NCI-H2196 (cell line): ENCODE measurements around the gene ARPC1A.
"Not testable (repeated sequence)": the region's sequence is repeated elsewhere in the genome, so short reads cannot be mapped to it uniquely, and the experiment has no call there.

Experiments
- DNase-seq: peaks from one replicate; lab custom pipeline; 2025; ENCODE audit not compliant: unreplicated experiment; lab: John Stamatoyannopoulos, UW

ARPC1A gene

GRCh38 chr7:99325592-99326407, at the start of gene ARPC1A:
Gene ARPC1A (plus strand): TSS chr7:99325898. CDS start chr7:99333354, 7,456 bp downstream.
- DNase-seq, result peak; percentile 93

- no peak for DNase-seq
Observed at GRCh38 chr7:99278180-99278579, 47.5 kb upstream of the ARPC1A start.

GRCh38 chr7:99284165-99284564, 41.5 kb upstream of the ARPC1A start:
- DNase-seq, result not testable (repeated sequence)

- no peak for DNase-seq
Observed at GRCh38 chr7:99287779-99288534, 37.7 kb upstream of the ARPC1A start.

GRCh38 chr7:99289185-99289584, 36.5 kb upstream of the ARPC1A start:
- no peak for DNase-seq

- not testable (repeated sequence) for DNase-seq
Observed at GRCh38 chr7:99290148-99290547, 35.5 kb upstream of the ARPC1A start.

- no peak for DNase-seq
Observed at GRCh38 chr7:99290980-99291607, 34.6 kb upstream of the ARPC1A start.

- DNase-seq, result no peak
Observed at GRCh38 chr7:99292127-99292526, 33.6 kb upstream of the ARPC1A start.

GRCh38 chr7:99293167-99293566, 32.5 kb upstream of the ARPC1A start:
- no peak for DNase-seq

GRCh38 chr7:99293650-99294049, 32.0 kb upstream of the ARPC1A start:
- DNase-seq, result no peak

- no peak for DNase-seq
Observed at GRCh38 chr7:99296471-99296870, 29.2 kb upstream of the ARPC1A start.

- DNase-seq, result no peak
Observed at GRCh38 chr7:99301496-99301895, 24.2 kb upstream of the ARPC1A start.

- DNase-seq, result no peak
Observed at GRCh38 chr7:99305473-99306260, 20.0 kb upstream of the ARPC1A start.

GRCh38 chr7:99308461-99309074, 17.1 kb upstream of the ARPC1A start:
- no peak for DNase-seq

- DNase-seq, result no peak
Observed at GRCh38 chr7:99309111-99309510, 16.6 kb upstream of the ARPC1A start.

- no peak for DNase-seq
Observed at GRCh38 chr7:99310004-99310403, 15.7 kb upstream of the ARPC1A start.

- no peak for DNase-seq
Observed at GRCh38 chr7:99311702-99312101, 14.0 kb upstream of the ARPC1A start.

- peak; percentile 85 for DNase-seq
Observed at GRCh38 chr7:99312316-99313203, 13.1 kb upstream of the ARPC1A start.

- no peak for DNase-seq
Observed at GRCh38 chr7:99313204-99313573, 12.5 kb upstream of the ARPC1A start.

- no peak for DNase-seq
Observed at GRCh38 chr7:99314504-99314903, 11.2 kb upstream of the ARPC1A start.
